ENCODE data around the gene STAMBPL1.

STAMBPL1 gene

GRCh38 chr10:88960802-88961201 is 80.8 kb downstream of the STAMBPL1 start:
- Histone ChIP-seq H3K36me3 (replicated peaks; ENCODE audit: low read depth, low read length) (no peaks in the 10 kb centered on the region), H3K27ac (ENCODE audit: low read length) (no peak overlapping the region), H3K9me3 (ENCODE audit: insufficient read depth, low read length) (no peaks in the 10 kb centered on the region), H3K4me1 (ENCODE audit: low read length) (no peaks in the 10 kb centered on the region), H3K4me3 (ENCODE audit: low read length) (no peak overlapping the region), H3K27me3 (ENCODE audit: low read depth, low read length) (no peaks in the 10 kb centered on the region), H3K9ac (ENCODE audit: low read length) (no peak overlapping the region), H2AFZ (ENCODE audit: low read depth, low read length) (no peak overlapping the region), H4K20me1 (ENCODE audit: insufficient read depth, low read length) (no peaks in the 10 kb centered on the region), H3K79me2 (ENCODE audit: low read length) (no peaks in the 10 kb centered on the region), H3K4me2 (ENCODE audit: low read length) (no peak overlapping the region)
- TF ChIP-seq EZH2phosphoT487 (IDR thresholded peaks at IDR 0.05; ENCODE audit: low read depth), result no peak
- no peak for TF ChIP-seq CTCF (IDR thresholded peaks at IDR 0.05; ENCODE audit: low read depth, low read length)

DNA sequence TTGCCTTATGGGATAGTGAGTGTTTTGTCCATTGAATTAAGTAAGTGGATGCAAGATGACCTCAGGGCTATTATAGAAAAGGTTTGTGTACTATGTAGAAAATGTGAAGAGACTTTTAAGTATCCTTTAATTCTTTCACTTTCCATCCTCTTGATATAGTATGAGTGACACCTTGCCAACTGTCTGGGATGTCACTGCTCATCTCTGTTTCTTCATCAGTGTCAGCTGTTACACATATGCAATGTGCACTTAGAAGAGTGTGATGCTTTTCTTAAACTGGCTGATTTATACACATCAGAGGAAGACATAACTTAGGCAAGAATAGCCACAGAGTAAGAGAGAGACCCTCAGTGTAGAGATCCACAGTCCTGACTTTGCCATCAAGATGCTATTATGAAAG is 81.2 kb downstream of the STAMBPL1 start:
- H3K9ac ChIP-seq (ENCODE audit: low read length), result no peak overlapping the region
- H4K20me1 ChIP-seq (ENCODE audit: insufficient read depth, low read length), result no peaks in the 10 kb centered on the region
- H3K27me3 ChIP-seq (ENCODE audit: low read depth, low read length), result no peaks in the 10 kb centered on the region
- H3K4me3 ChIP-seq (ENCODE audit: low read length), result no peak overlapping the region
- no peaks in the 10 kb centered on the region for H3K79me2 ChIP-seq (ENCODE audit: low read length)
- H3K4me2 ChIP-seq (ENCODE audit: low read length), result no peak overlapping the region
- no peaks in the 10 kb centered on the region for H3K9me3 ChIP-seq (ENCODE audit: insufficient read depth, low read length)
- no peak overlapping the region for H3K27ac ChIP-seq (ENCODE audit: low read length)
- H2AFZ ChIP-seq (ENCODE audit: low read depth, low read length), result no peak overlapping the region
- TF ChIP-seq EZH2phosphoT487 (IDR thresholded peaks at IDR 0.05; ENCODE audit: low read depth) (no peak), CTCF (IDR thresholded peaks at IDR 0.05; ENCODE audit: low read depth, low read length) (no peak)
- no peaks in the 10 kb centered on the region for H3K36me3 ChIP-seq (replicated peaks; ENCODE audit: low read depth, low read length)
- H3K4me1 ChIP-seq (ENCODE audit: low read length), result no peaks in the 10 kb centered on the region

DNA sequence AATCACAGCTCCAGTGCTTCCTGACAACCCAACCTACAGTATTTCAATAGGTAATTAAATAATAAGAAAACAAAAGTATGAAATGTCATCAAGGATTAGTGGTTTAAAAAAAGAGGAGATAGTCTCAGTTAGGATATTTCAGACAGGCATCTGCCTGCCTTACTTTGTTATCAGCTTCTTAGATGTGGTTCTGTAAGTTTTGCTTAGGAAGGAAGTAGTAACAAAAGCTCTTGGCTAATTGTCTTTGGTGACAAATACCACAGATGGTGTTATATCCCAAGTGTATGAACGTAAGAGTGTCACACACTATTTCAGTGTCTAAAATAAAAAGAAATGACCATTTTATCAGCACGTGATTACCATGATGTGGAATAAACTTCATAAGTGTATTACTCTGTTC is 82.3 kb downstream of the STAMBPL1 start:
- no peaks in the 10 kb centered on the region for H3K79me2 ChIP-seq (ENCODE audit: low read length)
- H3K9ac ChIP-seq (ENCODE audit: low read length), result no peak overlapping the region
- no peak overlapping the region for H3K4me2 ChIP-seq (ENCODE audit: low read length)
- H3K27ac ChIP-seq (ENCODE audit: low read length), result no peak overlapping the region
- H3K36me3 ChIP-seq (replicated peaks; ENCODE audit: low read depth, low read length), result no peaks in the 10 kb centered on the region
- H3K27me3 ChIP-seq (ENCODE audit: low read depth, low read length), result no peaks in the 10 kb centered on the region
- H3K4me1 ChIP-seq (ENCODE audit: low read length), result no peaks in the 10 kb centered on the region
- no peaks in the 10 kb centered on the region for H4K20me1 ChIP-seq (ENCODE audit: insufficient read depth, low read length)
- TF ChIP-seq EZH2phosphoT487 (IDR thresholded peaks at IDR 0.05; ENCODE audit: low read depth), result no peak
- no peak for TF ChIP-seq CTCF (IDR thresholded peaks at IDR 0.05; ENCODE audit: low read depth, low read length)
- no peak overlapping the region for H2AFZ ChIP-seq (ENCODE audit: low read depth, low read length)
- no peak overlapping the region for H3K4me3 ChIP-seq (ENCODE audit: low read length)
- no peaks in the 10 kb centered on the region for H3K9me3 ChIP-seq (ENCODE audit: insufficient read depth, low read length)

DNA sequence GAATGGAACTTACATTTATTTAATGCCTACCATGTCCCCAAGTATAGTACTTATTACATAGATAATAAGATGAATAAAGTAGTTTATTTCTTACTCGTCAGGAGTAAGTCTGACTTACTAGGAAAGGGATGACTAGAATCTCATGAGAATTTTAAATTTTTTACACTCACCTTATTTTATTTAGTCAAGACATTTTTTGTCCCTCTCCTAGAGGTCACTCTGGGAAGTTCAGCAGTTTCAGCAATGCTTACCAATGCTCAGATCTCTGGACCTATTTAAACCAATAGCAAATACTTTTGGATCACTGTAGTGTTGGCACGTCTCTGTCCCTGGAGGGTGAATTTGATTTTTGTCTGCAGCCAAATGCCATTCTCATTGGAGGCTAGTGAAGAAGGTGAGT is 83.3 kb downstream of the STAMBPL1 start:
- Histone ChIP-seq H3K27ac (ENCODE audit: low read length) (no peak overlapping the region), H3K36me3 (replicated peaks; ENCODE audit: low read depth, low read length) (no peaks in the 10 kb centered on the region), H3K4me2 (ENCODE audit: low read length) (no peak overlapping the region), H3K4me3 (ENCODE audit: low read length) (no peak overlapping the region), H3K27me3 (ENCODE audit: low read depth, low read length) (no peaks in the 10 kb centered on the region), H3K4me1 (ENCODE audit: low read length) (no peaks in the 10 kb centered on the region), H3K9me3 (ENCODE audit: insufficient read depth, low read length) (no peaks in the 10 kb centered on the region), H3K9ac (ENCODE audit: low read length) (no peak overlapping the region), H2AFZ (ENCODE audit: low read depth, low read length) (no peak overlapping the region), H4K20me1 (ENCODE audit: insufficient read depth, low read length) (no peaks in the 10 kb centered on the region), H3K79me2 (ENCODE audit: low read length) (no peaks in the 10 kb centered on the region)
- no peak for TF ChIP-seq CTCF (IDR thresholded peaks at IDR 0.05; ENCODE audit: low read depth, low read length)
- TF ChIP-seq EZH2phosphoT487 (IDR thresholded peaks at IDR 0.05; ENCODE audit: low read depth), result no peak

All from OCI-LY3 (cell line).